CD4-positive, CD25-positive, alpha-beta regulatory T cell (primary cell): Measurements from ENCODE around the gene DEFB123. TPM values are rescaled to one million over a fixed set of nuclear protein-coding genes. Genes with fewer than 3 reads are reported as not detected.

ENCODE experiments used
- ATAC-seq, 2 donors: fragments of 150-1000 bp; cut with Tn5 transposase; one replicate each; pipeline ENCODE4 v1.10.0; 2021; ENCODE audit warnings: low read depth in 2 of 2, moderate number of reproducible peaks in 2 of 2, moderate library complexity in 1 of 2
- DNase-seq, 3 donors: peaks; one replicate each; pipeline versions ENCODE4 v3.0.0 to v3.0.0-alpha.2; 2012 to 2022; ENCODE audit warnings: mixed read lengths in 1 of 3
- H3K27ac ChIP-seq: one replicate; pipeline ENCODE4 v1.7.0; 2013; ENCODE audit warnings: mild to moderate bottlenecking, low read length; ENCODE audit not compliant: insufficient read depth, poor library complexity, severe bottlenecking
- H3K27me3 ChIP-seq: one replicate; pipeline ENCODE4 v1.7.0; 2013; ENCODE audit warnings: low read length; ENCODE audit not compliant: control insufficient read depth, insufficient read depth
- H3K36me3 ChIP-seq: one replicate; pipeline ENCODE4 v1.7.0; 2013; ENCODE audit warnings: mild to moderate bottlenecking, low read length, moderate library complexity; ENCODE audit not compliant: control insufficient read depth, insufficient read depth
- H3K4me1 ChIP-seq: 2 replicates; pipeline ENCODE4 v1.7.0; 2013; ENCODE audit warnings: mild to moderate bottlenecking, low read length; ENCODE audit not compliant: insufficient read depth, control insufficient read depth, poor library complexity, severe bottlenecking
- H3K4me3 ChIP-seq: one replicate; pipeline ENCODE4 v1.7.0; 2013; ENCODE audit warnings: low read depth, mild to moderate bottlenecking, low read length, moderate library complexity
- H3K9me3 ChIP-seq, 2 experiments: 1 replicate in 1 of 2; 2 replicates in 1 of 2; pipeline ENCODE4 v1.7.0; 2013; ENCODE audit warnings: low read length in 2 of 2, mild to moderate bottlenecking in 1 of 2, moderate library complexity in 1 of 2; ENCODE audit not compliant: control insufficient read depth in 2 of 2
- H3K27ac Mint-ChIP-seq, 3 donors: one replicate each; pipeline ENCODE4 v1.8.0; 2020 to 2022; ENCODE audit warnings: mild to moderate bottlenecking in 3 of 3, mixed read lengths in 3 of 3, moderate library complexity in 2 of 3
- H3K27me3 Mint-ChIP-seq: one replicate; pipeline ENCODE4 v1.8.0; 2022; ENCODE audit warnings: mild to moderate bottlenecking, mixed read lengths
- H3K36me3 Mint-ChIP-seq: one replicate; pipeline ENCODE4 v1.8.0; 2020; ENCODE audit warnings: mixed read lengths
- H3K4me1 Mint-ChIP-seq, 4 donors: one replicate each; pipeline ENCODE4 v1.8.0; 2020 to 2022; ENCODE audit warnings: mixed read lengths in 4 of 4, mild to moderate bottlenecking in 1 of 4
- H3K4me3 Mint-ChIP-seq, 4 donors: one replicate each; pipeline ENCODE4 v1.8.0; 2020 to 2022; ENCODE audit warnings: mild to moderate bottlenecking in 4 of 4, mixed read lengths in 4 of 4, moderate library complexity in 3 of 4
- H3K9me3 Mint-ChIP-seq, 7 donors: one replicate each; pipeline ENCODE4 v1.8.0; 2020 to 2022; ENCODE audit warnings: mixed read lengths in 7 of 7, mild to moderate bottlenecking in 3 of 7, moderate library complexity in 2 of 7
- polyA plus RNA-seq, 4 donors: library from polyadenylated mRNA; unstranded; fragments of 300-500 nt; fragmentation: Illumina TruSeq; gene quantifications; one replicate each; pipeline ENCODE4 v1.2.3, GENCODE V29; 2021
- total RNA-seq: library from RNA; stranded (reverse); gene quantifications from one replicate; pipeline ENCODE4 v1.2.3, GENCODE V29; 2022

DEFB123 gene
- total and polyA plus RNA-seq, 5 donors from 2014 or later: not detected

DNA sequence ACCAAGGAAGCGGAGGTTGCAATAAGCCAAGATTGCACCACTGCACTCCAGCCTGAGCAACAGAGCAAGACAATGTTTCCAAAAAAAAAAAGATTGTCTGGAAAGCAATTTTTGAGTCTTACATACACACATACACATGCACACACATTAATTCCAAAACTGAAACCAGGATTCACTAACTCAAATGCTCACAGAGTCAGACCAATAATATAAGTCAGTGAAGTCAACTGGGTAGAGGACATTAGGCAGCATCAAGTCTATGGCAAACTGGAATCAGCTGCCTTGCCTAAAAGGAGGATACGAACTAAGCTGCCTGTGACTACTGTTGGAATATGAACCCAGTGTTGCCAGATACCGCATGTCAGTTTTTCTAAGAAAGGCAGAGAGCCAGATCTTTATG lies 50.3 kb downstream of the DEFB123 start:
- no peak overlapping the region for H3K4me3 Mint-ChIP-seq
- peaks cover 35% of the 10 kb centered on the region for H3K27me3 Mint-ChIP-seq
- Histone ChIP-seq H3K27me3 (no peaks in the 10 kb centered on the region), H3K36me3 (no peaks in the 10 kb centered on the region), H3K4me3 (no peak overlapping the region), H3K27ac (no peak overlapping the region), H3K4me1 (no peaks in the 10 kb centered on the region), H3K9me3 (no peaks in the 10 kb centered on the region)
- H3K9me3 Mint-ChIP-seq: no peaks in the 10 kb centered on the region
- no peaks in the 10 kb centered on the region for H3K4me1 Mint-ChIP-seq
- DNase-seq (no peak), ATAC-seq (no peak)
- H3K27ac Mint-ChIP-seq: no peak overlapping the region
- no peaks in the 10 kb centered on the region for H3K36me3 Mint-ChIP-seq

- Mint-ChIP-seq H3K9me3 (peaks cover 0 to 2% (median 0%) of the 10 kb centered on the region in 7 donors), H3K27me3 (peaks cover 25% of the 10 kb centered on the region), H3K36me3 (no peaks in the 10 kb centered on the region), H3K4me3 (no peak overlapping the region), H3K27ac (no peak overlapping the region), H3K4me1 (peaks cover 0 to 5% (median 0%) of the 10 kb centered on the region in 4 donors)
- no peak for ATAC-seq
- H3K36me3 ChIP-seq: no peaks in the 10 kb centered on the region
- DNase-seq: no peak
- H3K4me1 ChIP-seq: no peaks in the 10 kb centered on the region
- H3K27ac ChIP-seq: no peak overlapping the region
- H3K4me3 ChIP-seq: no peak overlapping the region
- no peaks in the 10 kb centered on the region for H3K27me3 ChIP-seq
- H3K9me3 ChIP-seq: no peaks in the 10 kb centered on the region
Measured at GRCh38 chr20:31494131-31494530, 53.7 kb downstream of the DEFB123 start.

DNA sequence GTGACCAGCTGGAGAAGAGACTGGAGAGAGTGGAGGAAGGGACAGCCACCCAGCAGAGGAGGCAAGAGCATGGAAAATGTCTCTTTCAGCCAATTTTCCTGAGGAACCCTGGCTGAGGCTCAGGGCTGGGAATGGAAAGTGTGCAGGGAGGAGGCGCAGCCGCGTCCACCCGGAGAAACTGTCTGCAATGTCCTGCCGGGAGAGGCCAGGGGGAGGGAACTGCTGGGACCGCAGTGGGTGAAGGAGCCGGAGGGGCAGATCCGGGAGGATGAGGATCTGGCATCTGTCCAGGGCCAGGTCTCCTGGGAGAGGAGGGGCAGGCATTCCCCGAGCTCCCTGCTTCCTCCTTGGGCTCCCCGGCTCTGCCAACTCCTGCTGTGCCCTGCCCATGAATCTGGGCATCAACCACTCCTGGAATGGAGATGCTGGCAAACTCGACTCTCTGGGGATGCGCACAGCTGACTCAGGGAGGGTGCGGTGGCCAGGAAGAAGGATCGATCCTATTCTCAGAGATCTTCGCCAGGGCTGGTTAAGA lies 56.4 kb downstream of the DEFB123 start:
- no peak for ATAC-seq
- no peak for DNase-seq
- Mint-ChIP-seq H3K4me3 (no peak overlapping the region), H3K9me3 (peaks cover 0 to 2% (median 0%) of the 10 kb centered on the region in 7 donors), H3K27me3 (peaks cover 21% of the 10 kb centered on the region), H3K4me1 (peaks cover 0 to 5% (median 0%) of the 10 kb centered on the region in 4 donors), H3K36me3 (no peaks in the 10 kb centered on the region), H3K27ac (no peak overlapping the region)
- no peaks in the 10 kb centered on the region for H3K27me3 ChIP-seq
- H3K4me3 ChIP-seq: no peak overlapping the region
- H3K36me3 ChIP-seq: no peaks in the 10 kb centered on the region
- H3K27ac ChIP-seq: no peak overlapping the region
- H3K4me1 ChIP-seq: no peaks in the 10 kb centered on the region
- no peaks in the 10 kb centered on the region for H3K9me3 ChIP-seq

DNA sequence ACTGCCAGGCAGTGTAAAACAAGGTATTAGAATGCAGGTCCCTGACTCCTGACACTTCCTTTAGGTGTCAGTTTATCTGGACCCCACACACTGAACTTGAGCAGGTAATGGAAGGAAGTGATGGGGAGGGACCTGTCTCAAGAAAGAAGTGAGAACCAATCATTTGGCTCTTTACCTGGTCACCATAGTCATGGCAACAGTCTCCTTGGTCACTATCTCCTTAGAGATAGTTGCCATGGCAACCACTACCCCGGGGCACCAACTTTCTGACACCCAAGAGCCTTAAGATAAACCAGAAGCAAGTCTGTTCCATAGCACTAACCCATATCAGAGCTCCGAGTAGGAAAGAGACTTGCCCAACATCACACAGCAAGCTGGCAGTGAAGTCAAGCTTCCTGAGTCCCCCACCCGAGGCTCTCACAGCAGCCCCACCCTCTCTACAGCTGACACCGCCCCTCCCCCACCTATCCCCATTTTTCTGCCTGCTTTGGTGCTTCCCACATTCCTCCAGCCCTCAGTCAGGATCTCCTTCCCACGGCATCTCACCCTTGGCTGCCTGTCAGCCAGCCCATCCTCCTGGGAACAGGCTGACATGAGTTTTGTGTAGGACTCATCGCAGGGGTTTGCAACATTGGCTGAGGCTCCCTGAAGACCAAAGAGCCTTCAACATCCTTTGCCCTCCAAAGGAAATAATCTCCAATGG lies 57.6 kb downstream of the DEFB123 start:
- H3K27me3 Mint-ChIP-seq: peaks cover 21% of the 10 kb centered on the region
- ATAC-seq (no peak), DNase-seq (no peak)
- no peaks in the 10 kb centered on the region for H3K36me3 Mint-ChIP-seq
- H3K9me3 Mint-ChIP-seq: peaks cover 0 to 2% (median 0%) of the 10 kb centered on the region in 7 donors
- no peak overlapping the region for H3K4me3 ChIP-seq
- H3K36me3 ChIP-seq: no peaks in the 10 kb centered on the region
- no peak overlapping the region for H3K4me3 Mint-ChIP-seq
- no peak overlapping the region for H3K27ac ChIP-seq
- H3K4me1 ChIP-seq: no peaks in the 10 kb centered on the region
- H3K9me3 ChIP-seq: no peaks in the 10 kb centered on the region
- no peak overlapping the region for H3K27ac Mint-ChIP-seq
- H3K27me3 ChIP-seq: no peaks in the 10 kb centered on the region
- peaks cover 0 to 5% (median 1%) of the 10 kb centered on the region in 4 donors for H3K4me1 Mint-ChIP-seq

Other genes with a start within 250 kb of the DEFB123 start
- gene DEFB115, start 183.0 kb upstream of the DEFB123 start, total RNA-seq: not detected
- gene DEFB115, start 183.0 kb upstream of the DEFB123 start, polyA plus RNA-seq: not detected
- not detected for gene DEFB116, start 132.0 kb upstream of the DEFB123 start, total RNA-seq
- not detected for gene DEFB116, start 132.0 kb upstream of the DEFB123 start, polyA plus RNA-seq
- gene DEFB118, start 72.0 kb upstream of the DEFB123 start, total RNA-seq: not detected
- not detected for gene DEFB118, start 72.0 kb upstream of the DEFB123 start, polyA plus RNA-seq
- gene DEFB119, start 50.0 kb upstream of the DEFB123 start, total RNA-seq: not detected
- not detected for gene DEFB119, start 50.0 kb upstream of the DEFB123 start, polyA plus RNA-seq
- gene DEFB121, start 34.4 kb upstream of the DEFB123 start, total RNA-seq: not detected
- gene DEFB121, start 34.4 kb upstream of the DEFB123 start, polyA plus RNA-seq: not detected
- not detected for gene DEFB124, start 34.5 kb downstream of the DEFB123 start, total RNA-seq
- gene DEFB124, start 34.5 kb downstream of the DEFB123 start, polyA plus RNA-seq: not detected
- not detected for gene REM1, start 34.7 kb downstream of the DEFB123 start, total RNA-seq
- not detected for gene REM1, start 34.7 kb downstream of the DEFB123 start, polyA plus RNA-seq
- gene HM13, start 73.8 kb downstream of the DEFB123 start, total RNA-seq: 111 TPM
- 100 to 1,000 TPM; 119 to 142 (median 137) TPM for gene HM13, start 73.8 kb downstream of the DEFB123 start, polyA plus RNA-seq
- gene ID1, start 164.7 kb downstream of the DEFB123 start, total RNA-seq: 9.4 TPM
- gene ID1, start 164.7 kb downstream of the DEFB123 start, polyA plus RNA-seq: 1 to 10 TPM in 2 of 4 donors, under 1 TPM in 2; 0.71 to 2.6 (median 0.91) TPM
- not detected for gene COX4I2, start 197.3 kb downstream of the DEFB123 start, total RNA-seq
- gene COX4I2, start 197.3 kb downstream of the DEFB123 start, polyA plus RNA-seq: not detected